Left forelimb (tissue), 1 donor: ENCODE data around the gene SGIP1.

ENCODE experiments used
- DNase-seq: peaks from one replicate; pipeline ENCODE4 v3.0.0-alpha.2; 2018; ENCODE audit warnings: low spot score

Gene SGIP1

DNA sequence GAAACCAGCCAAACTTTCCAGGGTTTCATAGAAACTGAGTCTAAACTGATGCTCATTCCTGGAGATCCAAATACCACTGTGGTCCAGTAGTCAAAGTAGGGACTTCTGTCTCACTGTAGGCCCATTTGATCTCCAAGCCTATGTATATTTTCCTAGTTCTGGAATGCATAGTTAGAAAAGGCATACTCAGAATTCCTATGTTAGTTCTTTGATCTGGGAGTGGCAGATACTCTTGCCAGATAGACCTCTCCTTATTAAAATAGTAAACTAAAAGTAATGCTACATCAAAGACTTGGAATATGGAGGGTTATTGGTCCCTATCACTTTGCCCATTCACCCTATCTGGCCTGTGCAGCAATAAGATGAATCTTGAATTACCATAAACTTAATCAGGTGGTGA lies 10.4 kb upstream of the SGIP1 start:
- no peak for DNase-seq

DNA sequence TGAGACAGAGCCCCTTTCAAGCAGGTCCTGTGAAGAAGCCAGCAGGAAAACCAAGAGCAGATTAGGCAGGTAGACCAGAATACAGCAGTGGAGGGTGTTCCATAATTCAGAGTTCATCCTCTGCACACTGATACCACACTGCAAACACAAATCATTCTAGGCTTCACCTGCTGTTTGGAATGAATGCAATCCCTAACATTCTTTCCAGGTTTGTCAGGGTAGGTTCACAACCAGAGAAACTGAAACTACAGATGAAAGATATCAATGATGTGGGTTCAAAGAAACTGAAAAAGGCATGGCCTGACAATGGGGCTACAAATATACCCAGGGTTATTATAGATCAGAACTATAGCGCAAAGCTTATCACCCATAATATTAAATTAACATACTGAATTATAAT lies 8.9 kb upstream of the SGIP1 start:
- no peak for DNase-seq

DNA sequence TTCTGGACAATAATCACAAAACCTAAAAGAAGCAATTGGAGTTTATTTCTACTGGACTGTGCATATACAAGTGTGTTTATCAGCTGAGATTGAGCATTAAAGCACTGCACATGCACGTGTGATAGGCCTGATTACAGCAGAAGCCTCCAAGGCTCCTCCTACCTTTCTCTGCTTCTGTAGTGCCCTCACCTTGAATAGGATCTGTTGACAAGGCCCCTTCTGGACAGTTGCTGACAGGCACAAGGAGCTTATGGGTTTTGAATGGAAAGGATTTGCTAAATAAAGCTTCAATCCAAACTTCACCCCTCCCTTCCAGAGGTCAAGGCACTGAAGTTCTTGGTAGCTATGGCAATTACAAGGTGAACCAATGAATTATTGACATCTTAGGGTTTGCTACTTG lies 7.9 kb upstream of the SGIP1 start:
- DNase-seq, result no peak

DNA sequence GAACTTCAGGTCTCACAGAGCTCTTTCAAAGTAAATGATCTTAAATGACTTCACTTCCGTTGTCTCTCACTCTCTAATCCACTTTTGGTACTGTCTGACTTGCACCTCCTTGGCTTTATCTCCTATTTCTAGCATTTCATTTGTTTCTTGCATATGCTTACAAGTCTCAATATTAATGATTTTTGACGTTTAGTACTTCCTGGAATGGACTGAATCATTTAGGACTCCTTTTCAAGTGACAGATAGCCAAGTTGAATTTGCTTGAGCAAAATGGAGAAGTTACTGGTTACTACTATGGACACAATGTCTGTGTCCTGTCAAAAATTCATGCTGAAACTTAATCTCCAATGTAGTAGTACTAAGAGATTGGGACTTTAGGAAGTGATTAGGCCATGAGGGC lies 7.0 kb upstream of the SGIP1 start:
- DNase-seq, result no peak

DNA sequence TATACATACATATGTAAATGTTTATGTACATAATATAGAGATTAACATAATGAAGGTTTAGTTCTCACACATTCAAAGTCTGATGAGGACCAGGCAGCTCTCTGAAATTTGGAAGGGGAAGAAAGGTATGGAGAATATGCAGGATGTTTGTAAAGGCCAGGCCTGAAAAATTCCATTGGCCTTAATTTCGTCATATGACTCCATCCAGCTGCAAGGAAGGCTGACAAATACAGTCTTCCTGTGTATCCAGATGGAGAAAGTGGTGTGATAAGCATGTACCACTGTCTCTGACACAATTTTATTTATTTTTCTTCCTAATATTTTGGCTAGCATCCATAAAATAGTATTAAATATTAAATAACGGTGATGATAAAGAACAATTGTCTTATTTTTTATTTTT lies 6.3 kb upstream of the SGIP1 start:
- DNase-seq, result no peak

DNA sequence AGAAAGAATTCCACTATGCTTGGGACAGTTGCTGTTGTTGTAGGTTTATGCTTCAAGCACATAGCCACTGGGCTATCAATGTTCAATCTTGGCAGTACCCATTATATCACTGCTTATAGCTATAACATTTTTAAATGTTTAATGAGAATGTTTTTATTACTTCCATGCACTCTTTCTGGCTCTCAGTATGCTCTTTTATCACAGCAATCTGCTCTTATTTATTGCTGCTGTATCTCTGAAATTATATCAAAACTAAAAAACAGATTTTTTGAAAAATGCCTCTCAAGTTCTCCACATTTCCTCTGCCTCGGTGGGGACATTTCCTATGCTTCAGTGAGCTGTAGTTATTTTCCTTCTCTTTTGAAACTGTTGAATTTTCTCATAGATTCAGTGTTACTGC lies 5.4 kb upstream of the SGIP1 start:
- no peak for DNase-seq

DNA sequence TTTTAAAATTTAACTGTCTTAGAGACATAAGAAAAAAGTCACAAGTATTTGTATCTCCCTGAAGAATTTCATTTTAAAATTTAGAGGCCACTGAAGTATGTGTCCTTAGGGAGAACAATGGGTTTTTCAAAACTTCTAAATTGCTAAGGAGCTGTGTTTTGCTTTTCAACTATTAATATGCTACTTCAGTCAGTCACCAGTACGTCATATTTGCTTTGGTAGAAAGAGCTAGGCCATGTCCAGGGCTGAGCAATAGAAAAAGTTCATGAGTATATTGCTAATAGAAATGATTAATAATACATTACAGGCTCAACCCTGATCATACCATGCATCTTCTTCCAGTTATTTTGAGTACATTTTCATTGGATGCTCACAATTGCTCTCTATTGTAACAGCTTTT lies 1.7 kb upstream of the SGIP1 start:
- no peak for DNase-seq

DNA sequence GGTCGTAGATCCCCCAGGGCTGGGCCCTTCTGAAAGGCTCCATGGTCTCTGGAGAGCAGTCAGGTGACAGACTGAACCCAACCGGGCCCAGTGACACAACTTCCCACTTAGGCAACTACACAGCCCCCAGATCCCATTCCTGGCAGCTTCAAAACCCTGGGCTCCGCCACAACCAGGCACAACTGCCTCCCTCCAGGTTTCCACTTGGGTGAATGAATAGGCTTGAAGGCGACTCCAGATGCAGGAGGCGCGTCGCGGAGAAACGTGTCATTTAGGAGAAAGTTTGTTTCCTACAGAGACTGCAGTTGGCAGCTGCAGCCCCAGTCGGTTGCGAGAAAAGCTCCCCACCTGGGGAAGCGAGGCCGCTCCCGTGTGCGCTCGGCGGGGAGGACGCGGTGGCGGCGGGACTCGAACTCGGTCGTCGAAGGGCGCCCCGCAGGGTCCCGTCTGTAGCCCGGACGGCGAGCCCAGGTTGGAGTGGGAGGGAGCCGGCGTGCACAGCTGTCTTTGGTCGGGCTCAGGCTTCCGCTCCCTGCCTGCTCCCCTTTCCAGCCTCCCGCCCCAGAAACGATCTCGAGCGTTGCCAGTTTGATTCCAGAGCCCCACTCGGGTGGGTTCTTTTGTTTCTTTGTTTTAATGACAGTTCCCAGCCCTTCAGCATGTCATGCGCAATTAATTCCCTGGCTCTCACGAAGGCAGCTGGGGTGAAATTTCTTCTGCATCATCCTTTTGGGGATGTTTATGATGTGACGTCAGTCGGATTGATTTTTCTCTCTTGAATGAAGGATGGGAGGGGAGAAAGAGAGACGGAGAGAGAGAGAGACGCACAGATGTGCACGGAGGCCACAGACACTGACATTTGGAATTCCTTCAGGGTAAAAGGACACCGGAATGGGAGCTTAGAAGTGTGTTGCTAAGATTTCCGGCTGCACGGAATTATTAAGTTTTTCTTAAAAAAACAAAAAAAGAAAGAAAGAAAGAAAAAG lies 862 bp upstream of the SGIP1 start:
- DNase-seq, result peak; percentile 75

DNA sequence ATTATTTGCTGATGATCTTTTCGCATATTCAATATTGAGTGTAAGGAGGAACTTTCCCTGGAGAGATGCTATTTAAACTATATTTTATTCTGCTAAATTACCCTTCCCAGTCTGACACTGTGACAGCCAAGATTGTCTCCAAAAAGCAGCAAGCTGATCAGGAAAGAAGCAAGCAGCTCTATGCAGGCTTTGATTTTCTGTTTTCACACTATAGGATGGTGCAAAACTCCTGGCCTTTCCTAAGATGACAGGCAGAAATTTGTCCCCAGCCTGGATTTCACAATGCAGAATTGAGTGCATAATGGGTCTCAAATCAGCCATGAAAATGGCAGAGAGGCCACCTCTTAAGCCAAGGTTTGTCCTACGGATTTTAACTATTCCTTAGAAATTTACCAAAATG lies 1.1 kb downstream of the SGIP1 start:
- no peak for DNase-seq

DNA sequence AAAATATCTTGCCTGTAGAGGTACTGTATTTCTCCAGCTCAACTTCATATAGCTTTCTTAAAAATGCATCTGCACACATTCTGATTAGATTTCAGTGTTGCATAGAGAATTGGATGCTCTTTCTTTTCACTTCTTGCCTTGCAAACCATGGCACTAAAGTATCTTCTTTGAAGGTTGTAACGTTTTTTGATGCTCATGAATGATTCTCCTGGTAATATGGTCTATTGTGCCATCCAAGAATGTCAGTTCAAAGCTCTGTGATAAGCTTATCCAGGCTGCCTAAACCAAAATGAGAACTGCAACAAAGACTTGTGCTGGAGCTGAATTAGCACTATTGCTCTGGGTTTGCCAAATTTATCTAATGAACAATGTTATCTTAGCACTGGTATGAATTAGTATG lies 1.9 kb downstream of the SGIP1 start:
- DNase-seq, result no peak

DNA sequence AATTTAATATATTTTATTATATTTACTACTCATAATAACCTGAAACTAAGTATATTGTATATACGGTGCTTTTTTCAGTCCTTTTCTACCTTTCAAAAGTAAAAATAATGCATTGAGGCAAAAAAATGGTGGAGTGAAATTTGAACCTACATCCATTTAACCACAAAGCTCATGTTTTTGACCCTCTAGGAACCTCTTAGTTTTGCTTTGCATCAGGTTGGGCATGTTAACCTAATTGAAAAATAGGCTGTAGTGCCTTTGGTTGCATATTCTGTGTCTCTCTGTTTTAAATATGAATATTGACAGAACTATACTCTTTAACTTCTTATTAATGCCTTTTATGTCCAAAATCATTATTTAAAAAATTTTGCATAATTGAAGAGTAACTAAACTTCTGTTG lies 3.8 kb downstream of the SGIP1 start:
- DNase-seq, result no peak

DNA sequence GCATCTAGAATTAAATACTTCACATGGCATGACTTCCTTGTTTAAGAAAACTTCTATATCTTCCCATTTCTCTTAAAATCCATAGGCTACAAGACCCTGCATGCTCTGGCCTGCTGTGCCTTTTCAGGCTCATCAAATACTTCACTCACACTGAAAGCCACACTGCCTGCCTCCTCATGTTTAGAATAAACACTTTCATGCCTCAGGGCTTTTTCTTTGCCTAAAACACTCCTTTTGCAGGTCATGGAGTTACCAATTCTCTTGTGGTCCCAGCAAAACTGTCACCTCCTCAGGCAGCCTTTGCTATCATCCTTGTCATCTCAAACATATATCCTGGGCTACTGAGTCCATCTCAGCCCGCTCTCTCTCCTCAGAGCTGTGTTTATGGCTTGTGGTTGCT lies 5.5 kb downstream of the SGIP1 start:
- no peak for DNase-seq

DNA sequence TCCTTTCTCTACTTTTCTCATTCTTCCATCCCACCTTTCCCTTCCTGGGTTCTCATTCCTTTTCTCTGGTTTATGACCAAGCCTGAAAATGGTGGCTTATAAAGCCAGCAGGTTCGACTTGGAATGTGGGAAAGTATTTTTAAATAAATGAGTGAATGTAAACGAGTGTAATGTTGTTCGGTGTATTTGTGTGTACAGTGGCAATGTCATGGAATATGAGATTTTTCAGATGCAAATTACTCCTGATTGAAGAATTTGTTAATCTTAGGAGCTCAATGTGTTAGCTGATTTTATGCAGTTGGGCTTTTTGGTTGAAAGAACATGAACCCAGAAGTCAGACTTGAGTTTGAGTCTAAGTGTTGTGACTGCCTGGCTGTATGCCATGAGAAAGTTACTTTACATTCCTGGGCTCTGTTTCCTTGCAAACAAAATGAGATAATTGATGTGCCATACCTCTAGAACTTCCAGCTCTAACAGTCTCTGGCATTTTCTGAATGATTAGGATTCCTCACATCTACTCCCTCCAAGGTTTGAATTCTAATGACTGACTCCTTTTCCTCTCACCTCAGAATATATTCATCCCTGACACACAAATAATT lies 6.6 kb downstream of the SGIP1 start:
- no peak for DNase-seq

DNA sequence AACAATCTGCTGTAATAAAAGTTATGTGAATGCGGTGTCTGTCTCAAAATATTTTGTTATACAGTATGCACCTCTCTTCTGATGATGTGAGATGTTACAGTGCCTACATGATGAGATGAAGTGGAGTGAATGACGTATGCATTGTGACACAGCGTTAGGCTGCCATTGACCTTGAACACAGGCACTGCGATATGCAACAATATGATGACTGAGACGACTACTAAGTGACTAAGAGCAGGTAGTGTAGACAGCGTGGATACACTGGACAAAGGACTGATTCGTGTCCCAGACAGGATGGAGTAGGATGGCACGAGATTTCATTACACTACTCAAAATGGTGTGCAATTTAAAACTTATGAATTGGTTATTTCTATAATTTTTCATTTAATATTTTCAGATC lies 8.4 kb downstream of the SGIP1 start:
- no peak for DNase-seq

DNA sequence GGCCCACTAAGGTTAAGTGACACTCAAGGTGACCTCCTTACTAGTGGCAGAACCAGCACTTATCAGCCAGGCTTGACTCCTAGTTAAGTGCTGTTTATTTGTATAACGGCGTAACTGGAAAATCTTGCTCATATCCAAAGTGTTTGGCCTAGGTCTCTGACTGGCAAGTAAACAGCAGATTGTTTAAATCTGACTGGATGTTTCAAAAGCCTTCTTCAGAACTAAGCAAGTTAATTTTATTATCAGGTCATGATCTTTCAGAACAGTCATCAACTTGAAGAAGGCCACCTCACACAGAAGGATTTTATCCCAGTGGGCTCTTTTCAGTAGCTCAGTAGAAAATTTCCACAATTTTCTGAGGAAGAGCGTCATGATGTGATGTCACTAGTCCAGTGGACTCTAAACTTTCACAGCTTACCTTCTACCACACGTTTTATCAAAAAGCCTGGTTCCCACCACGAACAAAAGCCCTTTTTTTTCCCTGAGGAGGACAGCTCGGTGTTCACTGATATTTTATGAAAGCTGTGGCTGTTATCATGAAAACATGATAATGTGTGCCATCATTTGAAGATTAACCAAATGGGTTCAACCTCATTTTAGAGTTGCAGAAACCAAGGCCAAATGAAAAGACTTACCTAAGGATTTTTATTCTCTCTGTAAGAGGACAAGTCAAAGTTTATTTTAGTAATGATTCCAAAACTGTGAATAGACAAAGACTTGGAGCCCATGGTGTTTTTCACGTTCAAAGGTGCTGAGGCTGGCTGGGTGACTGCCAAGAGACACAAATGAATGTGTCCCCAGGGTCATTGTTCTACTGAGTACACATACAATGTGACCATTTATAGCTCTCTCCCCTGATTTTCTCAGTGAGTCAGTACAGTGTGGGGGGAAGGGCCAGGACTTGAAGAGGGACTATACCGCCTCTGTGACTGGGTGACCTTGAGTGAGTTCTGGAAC lies 9.1 kb downstream of the SGIP1 start:
- DNase-seq, result no peak

DNA sequence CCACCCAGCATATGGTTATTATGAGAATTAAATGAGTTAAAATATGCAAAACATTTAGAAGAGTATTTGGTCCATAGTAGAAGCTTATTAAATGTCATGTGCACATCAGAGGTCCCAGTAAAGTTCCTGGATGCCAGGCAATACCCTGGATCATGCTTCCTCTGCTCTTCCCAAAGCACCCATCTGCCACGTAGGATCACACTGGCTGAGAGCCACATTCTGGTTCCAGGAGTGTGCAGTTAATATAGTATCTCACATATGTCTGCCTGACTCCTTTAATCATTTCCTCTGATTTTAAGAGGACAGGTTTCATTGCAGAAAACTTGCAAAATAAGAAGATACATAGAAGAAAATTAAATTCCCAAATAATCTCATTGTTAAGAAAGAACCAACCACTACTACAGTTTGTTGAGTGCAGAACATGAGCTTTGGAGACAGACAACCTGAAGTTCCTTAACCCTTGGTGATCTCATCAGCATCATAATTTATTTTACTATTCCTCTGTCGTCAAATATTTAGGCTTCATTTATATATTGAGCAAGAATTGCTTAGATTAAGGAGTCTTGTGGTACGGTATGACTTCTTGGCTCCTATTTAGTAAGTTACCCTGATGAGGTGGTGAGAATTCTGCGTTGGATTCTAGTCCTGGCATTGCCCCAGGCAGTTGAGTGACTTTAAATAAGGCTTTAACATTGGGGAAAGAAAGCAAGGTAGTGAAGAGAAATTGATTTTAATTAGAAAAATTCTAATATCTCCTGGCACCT lies 12.3 kb downstream of the SGIP1 start:
- no peak for DNase-seq

DNA sequence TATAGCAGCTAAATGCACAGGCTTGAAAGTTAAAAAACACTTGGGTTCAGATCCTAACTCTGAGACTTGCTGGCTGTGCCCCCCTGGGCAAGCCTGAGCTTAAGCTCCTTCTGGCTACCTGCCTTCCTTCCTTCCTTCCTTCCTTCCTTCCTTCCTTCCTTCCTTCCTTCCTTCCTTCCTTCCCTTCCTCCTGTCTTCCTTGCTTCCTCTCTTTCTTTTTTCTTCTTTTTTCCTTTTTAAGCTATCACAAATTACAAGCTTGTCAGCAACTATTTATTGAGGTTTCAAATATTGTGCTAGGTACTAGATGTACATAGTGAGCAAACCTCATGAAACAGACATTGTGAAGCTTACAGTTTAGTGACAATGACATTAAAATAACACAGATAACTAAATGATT lies 15.1 kb downstream of the SGIP1 start:
- no peak for DNase-seq

DNA sequence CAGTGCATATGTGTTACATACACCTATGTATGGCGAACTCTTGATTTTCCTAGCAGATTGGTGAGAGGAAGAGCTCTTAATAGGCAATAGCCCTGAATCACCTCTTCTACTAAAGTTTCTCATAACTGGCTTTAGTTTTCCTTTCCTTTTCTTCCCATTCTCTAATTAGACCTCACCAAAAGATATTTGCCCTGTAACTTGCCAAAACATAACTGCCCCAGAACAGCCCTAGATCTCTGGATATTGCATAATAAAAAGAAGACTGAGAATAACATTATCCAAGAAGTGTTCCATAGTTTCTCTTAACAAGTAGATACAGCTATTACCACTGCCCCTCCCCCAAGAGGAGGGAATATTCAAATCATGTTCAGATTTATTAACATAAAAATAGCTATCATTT lies 16.3 kb downstream of the SGIP1 start:
- DNase-seq, result no peak

DNA sequence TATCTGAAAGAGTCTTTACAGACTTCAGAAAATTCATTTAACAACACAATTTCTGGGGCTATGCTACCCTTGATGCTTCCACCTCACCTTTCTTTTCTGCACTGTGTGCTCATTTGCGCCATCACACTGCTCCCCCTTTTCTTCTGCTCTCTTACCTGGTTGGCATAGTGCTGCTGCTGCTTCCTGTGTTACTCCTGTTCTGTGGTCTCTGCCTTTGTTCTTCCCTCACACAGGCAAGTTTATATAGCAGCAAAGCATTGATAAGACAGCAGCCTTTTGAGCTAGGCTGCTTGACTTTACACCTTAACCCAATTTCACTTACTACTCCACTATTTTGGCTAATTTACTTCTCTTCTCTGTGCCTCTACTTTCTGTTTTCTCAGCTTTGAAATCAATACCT lies 18.3 kb downstream of the SGIP1 start:
- DNase-seq, result no peak

DNA sequence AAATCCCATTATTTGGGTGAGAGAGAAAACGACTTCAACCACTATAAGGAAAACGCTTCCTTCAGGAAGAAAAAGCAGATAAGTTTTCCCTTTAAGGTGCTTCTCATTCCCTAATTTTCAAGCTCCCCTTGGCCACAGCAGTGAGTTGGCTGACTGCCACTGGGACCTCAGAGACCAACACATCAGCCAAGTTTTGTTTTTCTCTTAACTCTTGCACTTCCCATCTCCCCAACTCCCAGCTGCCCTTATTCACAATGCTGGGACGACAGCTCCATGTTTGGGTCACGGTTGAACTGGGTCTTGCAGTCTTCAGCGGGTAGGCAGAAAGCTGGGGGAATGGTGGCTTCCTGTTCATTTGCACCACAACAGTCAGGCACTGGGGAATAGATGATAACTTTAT lies 18.9 kb downstream of the SGIP1 start:
- no peak for DNase-seq

DNA sequence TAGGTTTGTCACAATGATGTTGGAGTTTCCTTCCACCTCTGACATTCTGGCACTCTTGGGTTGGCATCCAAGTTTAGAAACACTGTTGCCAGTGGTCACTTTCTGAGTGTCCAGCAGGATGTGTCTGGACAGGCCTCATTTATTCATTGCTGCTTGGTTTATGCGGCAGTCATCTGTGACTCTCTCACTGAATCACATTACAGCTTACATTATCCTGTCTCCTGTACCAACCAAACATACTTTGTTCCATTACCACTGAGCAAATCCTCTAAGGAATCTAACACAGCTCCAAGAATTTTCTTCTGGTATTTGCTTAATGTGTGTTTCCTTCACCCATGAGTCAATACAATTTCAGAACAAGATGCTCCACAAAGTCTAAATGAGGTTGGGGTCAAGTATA lies 19.9 kb downstream of the SGIP1 start:
- no peak for DNase-seq

DNA sequence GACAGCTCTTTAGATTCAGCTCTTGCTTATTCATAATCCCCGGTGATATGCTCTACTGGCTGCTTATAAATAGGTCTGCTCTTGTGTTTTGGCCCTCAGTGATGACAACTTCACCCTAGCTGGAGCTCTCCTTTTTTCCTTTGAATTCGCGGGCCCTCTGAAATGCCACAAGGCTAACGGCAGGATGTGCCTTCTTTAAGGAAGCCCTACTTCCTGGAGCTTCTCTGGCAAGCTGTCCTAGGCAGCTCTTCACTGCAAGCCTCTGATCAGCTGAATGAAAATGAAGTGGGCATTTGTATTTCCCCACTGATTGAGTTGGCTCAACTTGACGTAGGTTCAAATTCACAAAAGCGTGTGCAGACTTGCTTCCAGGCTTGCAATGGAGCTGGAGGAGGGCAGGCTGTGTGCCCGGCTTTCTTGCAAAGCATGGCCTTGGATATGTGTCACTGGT lies 22.2 kb downstream of the SGIP1 start:
- DNase-seq, result no peak
